Measurements from ENCODE around the gene TSPAN7.

The TSPAN7 gene

GRCh38 chrX:38649674-38650647, 88.6 kb downstream of the TSPAN7 start:
- DNase-seq = no peak

GRCh38 chrX:38651625-38652601, 90.6 kb downstream of the TSPAN7 start:
- DNase-seq = no peak

- DNase-seq = no peak
These were observed 91.6 kb downstream of the TSPAN7 start for GRCh38 chrX:38652934-38653442.

- no peak for DNase-seq
These were observed 93.0 kb downstream of the TSPAN7 start for GRCh38 chrX:38654302-38654701.

GRCh38 chrX:38656350-38656915, 95.1 kb downstream of the TSPAN7 start:
- no peak for DNase-seq

- DNase-seq = no peak
These were observed 96.2 kb downstream of the TSPAN7 start for GRCh38 chrX:38657562-38657961.

GRCh38 chrX:38660395-38661102, 99.2 kb downstream of the TSPAN7 start:
- DNase-seq = no peak

GRCh38 chrX:38661103-38661441, 99.7 kb downstream of the TSPAN7 start:
- no peak for DNase-seq

- no peak for DNase-seq
These were observed 100.2 kb downstream of the TSPAN7 start for GRCh38 chrX:38661561-38661960.

GRCh38 chrX:38662640-38663039, 101.3 kb downstream of the TSPAN7 start:
- no peak for DNase-seq

- no peak for DNase-seq
These were observed 102.9 kb downstream of the TSPAN7 start for GRCh38 chrX:38664285-38664684.

- DNase-seq = no peak
These were observed 105.6 kb downstream of the TSPAN7 start for GRCh38 chrX:38666909-38667308.

GRCh38 chrX:38668771-38669170, 107.4 kb downstream of the TSPAN7 start:
- DNase-seq = no peak

GRCh38 chrX:38669428-38669827, 108.1 kb downstream of the TSPAN7 start:
- DNase-seq = no peak

- no peak for DNase-seq
These were observed 111.3 kb downstream of the TSPAN7 start for GRCh38 chrX:38672646-38673045.

GRCh38 chrX:38675856-38676255, 114.5 kb downstream of the TSPAN7 start:
- DNase-seq = no peak

GRCh38 chrX:38678183-38678582, 116.8 kb downstream of the TSPAN7 start:
- DNase-seq = no peak

- no peak for DNase-seq
These were observed 117.5 kb downstream of the TSPAN7 start for GRCh38 chrX:38678821-38679220.

GRCh38 chrX:38679695-38680094, 118.4 kb downstream of the TSPAN7 start:
- no peak for DNase-seq

GRCh38 chrX:38682095-38682494, 120.8 kb downstream of the TSPAN7 start:
- no peak for DNase-seq

- no peak for DNase-seq
These were observed 131.6 kb downstream of the TSPAN7 start for GRCh38 chrX:38692961-38693360.

- DNase-seq = no peak
These were observed 133.1 kb downstream of the TSPAN7 start for GRCh38 chrX:38694394-38694793.
